Ovary (tissue), 3 donors: Measurements from ENCODE around the gene RBM20.

Source experiments
- POLR2A ChIP-seq: fragments of 450-650 bp; IDR thresholded peaks from one replicate; pipeline ENCODE4 v1.6.1; 2017; ENCODE audit warnings: antibody characterized with exemption, mild to moderate bottlenecking, moderate library complexity
- TF ChIP-seq, protein P1 (sequence below), 3 donors: fragments of 450-650 bp in 2 of 3; fragments of 200-600 bp in 1 of 3; IDR thresholded peaks; one replicate each; pipeline versions ENCODE4 v1.5.1 to v1.8.0; 2016 to 2022; ENCODE audit warnings: antibody characterized with exemption in 3 of 3, mild to moderate bottlenecking in 1 of 3
- donor health status: DM: no; HTN: no; CAD: no.

DNA sequence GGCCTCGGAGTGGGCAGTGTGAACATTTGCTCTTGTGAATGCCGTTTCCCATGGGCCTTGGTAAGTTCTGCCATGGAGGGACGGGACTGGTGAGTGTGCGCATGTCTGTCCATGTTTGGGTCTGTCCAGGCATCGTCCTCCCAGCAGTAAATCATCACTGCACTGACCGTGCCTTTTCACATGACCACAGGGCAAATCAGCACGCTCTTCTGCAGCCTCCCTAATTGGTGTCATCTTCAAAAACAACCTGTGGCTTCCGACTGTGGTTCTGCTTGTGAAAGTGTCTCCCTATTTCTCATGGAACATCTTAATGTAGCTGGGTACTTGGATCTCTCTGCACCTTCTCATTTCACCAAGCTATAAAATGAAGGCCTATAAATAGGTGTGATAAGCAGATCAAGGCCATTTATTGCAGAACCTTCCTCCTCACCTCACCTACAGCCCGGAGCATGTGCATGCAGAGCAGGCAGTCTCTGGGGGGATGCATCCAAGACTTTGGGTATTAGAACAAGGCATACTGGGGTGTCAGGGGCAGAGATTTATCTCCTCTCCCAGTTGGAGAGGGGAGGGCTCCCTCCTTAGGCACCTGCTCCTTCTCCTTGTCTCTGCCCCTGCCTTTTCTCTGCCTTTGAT lies 77.4 kb downstream of the RBM20 start:
- TF ChIP-seq, protein P1, sequence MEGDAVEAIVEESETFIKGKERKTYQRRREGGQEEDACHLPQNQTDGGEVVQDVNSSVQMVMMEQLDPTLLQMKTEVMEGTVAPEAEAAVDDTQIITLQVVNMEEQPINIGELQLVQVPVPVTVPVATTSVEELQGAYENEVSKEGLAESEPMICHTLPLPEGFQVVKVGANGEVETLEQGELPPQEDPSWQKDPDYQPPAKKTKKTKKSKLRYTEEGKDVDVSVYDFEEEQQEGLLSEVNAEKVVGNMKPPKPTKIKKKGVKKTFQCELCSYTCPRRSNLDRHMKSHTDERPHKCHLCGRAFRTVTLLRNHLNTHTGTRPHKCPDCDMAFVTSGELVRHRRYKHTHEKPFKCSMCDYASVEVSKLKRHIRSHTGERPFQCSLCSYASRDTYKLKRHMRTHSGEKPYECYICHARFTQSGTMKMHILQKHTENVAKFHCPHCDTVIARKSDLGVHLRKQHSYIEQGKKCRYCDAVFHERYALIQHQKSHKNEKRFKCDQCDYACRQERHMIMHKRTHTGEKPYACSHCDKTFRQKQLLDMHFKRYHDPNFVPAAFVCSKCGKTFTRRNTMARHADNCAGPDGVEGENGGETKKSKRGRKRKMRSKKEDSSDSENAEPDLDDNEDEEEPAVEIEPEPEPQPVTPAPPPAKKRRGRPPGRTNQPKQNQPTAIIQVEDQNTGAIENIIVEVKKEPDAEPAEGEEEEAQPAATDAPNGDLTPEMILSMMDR (IDR thresholded peaks at IDR 0.05): no peak
- no peak for TF ChIP-seq POLR2A
